ENCODE measurements around the gene MID1.

MID1 gene

DNA sequence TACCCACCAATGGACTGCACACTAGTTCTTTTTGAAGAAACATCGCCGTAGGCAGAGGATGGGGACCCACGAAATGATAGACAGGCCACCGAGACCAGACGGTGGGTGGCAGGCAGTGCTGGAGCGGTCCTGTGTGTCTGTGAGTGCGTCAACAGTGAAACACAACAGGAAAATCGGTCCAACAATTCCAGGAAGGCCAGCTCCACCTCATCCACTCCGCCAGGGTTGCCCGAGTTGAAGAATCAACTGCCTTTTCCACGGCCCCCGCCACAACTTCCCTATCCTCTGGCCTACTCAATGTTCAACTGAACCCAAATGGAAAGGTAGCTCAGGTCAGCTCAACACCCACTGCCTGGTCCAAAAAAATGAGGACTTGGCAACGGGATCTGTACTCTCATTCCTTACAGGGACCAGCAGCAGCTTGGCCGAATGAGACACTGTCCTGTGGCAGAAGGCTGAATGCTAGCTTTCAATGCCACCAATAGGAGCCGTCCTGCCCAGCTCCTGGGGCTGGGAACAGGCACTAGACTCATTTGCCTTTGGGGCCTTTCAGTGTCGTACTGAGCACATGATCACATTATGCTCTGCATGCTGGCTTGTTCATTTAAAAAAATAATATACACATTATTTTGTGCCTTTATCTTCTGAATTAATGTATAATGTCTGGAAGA lies 43.5 kb downstream of the MID1 start:
- DNase-seq (ENCODE audit: low read depth in 2 of 2), result no peak

- no peak for DNase-seq (ENCODE audit: low read depth in 2 of 2)
These were observed 44.2 kb downstream of the MID1 start for GRCh38 chrX:10576186-10576585.

DNA sequence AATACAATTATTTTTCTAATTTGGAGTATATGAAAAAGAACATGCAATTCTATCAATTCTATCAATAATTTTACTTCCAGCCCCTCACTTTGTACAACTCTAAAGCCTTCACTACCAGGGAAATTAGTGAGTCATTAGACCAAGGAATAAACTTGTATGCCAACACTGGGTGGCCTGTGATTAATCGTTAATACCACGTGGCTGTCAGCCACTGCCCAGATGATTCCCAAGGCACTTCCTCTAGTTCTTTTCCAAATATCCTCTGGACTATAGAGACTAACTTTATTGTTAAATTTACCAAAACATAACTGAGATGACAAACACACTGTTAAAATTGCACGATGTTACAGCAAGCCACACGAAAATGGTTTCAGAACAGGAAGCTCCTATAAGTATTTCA lies 45.7 kb downstream of the MID1 start:
- DNase-seq (ENCODE audit: low read depth in 2 of 2), result no peak

DNA sequence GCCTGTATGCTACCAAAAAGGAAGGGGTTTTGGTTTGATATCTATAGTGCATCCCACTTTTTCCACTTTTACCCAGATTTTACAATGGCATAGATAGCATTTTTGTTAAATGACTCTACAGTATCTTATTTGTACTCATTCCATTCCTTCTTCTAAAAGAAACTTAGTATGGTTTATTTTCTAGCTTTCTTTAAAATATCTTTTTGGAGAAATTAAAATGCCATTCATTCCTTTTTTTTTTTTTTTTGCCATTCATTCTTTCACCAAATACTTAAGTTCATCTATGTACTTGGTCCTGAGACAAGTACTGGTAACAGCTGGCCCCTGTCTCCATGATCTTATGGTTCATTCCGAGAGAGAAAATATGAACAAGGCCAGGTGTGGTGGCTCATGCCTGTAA lies 49.1 kb downstream of the MID1 start:
- no peak for DNase-seq (ENCODE audit: low read depth in 2 of 2)

- no peak for DNase-seq (ENCODE audit: low read depth in 2 of 2)
These were observed 49.8 kb downstream of the MID1 start for GRCh38 chrX:10570601-10571000.

- DNase-seq (ENCODE audit: low read depth in 2 of 2), result no peak
These were observed 50.4 kb downstream of the MID1 start for GRCh38 chrX:10569946-10570345.

DNA sequence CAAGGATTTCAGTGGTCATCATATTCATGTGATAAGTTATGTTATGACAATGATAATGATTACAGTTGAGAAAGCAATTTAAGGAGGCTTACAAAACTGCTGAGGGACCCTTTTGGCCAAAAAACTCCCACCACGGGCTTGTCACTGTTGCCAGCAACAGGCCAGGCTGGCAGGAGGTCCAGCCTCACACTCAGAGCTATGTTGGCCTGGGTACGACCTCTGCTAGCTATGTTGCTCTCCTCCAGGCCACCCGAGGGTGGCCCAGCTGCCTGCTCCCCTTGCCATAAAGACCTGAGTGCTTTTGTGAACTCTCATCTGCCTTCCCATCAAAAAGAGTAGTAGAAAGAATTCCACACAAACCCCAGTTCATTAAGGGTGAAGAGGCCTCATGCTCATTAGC lies 52.0 kb downstream of the MID1 start:
- no peak for DNase-seq (ENCODE audit: low read depth in 2 of 2)

DNA sequence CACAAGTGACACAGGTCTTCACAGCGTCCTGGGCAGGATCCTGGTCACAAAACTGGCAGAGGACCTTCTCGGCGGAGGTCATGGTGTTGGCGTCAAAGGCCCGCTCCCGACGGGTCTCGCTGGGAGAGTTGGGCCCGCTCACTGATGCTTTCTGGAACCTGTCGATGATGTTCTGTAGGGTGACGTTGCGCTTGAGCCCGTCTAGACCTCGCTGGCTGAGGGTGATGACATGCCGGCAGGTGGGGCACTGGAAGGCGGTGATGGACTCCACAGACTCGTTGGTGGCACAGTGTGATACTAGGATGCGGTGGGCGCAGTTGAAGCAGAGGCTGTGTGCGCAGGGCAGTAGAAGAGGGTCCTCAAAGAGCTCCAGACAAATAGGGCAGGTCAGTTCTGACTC lies 53.2 kb downstream of the MID1 start:
- no peak for DNase-seq (ENCODE audit: low read depth in 2 of 2)

DNA sequence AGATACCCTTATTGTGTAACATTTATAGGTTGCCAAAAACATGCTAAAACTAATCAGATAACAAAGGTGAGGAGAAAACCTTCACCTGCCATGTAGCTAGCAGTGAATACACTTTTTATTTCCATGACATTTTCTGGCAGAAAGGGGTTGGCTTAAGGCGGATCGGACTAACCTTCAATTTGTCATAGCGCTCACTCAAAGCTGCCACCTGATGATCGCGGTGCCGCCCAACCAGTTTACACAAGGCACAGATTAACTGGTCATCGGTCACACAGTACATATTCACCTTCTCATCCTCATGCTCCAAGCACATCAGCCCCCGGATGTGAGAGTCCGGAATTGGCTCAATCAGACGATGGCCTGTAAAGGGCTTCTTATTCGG lies 53.7 kb downstream of the MID1 start:
- no peak for DNase-seq (ENCODE audit: low read depth in 2 of 2)

DNA sequence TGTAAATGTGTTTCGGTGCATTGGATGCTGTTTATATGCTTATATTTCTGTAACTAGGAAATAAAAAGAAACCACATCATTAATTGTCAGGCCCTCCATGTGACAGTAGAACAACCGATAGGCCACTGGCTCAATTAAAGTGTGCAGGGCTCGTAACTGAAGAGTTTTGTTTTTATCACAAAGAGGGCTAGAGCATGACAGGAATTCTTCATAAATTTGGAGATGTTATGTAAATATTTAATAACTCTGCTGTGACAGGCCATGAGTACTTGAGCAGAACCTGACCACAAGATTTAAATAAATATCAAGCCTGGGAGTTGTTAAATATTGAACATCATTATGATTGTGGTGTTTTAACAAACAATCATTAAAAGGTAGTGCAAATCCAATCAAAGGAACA lies 55.9 kb downstream of the MID1 start:
- DNase-seq (ENCODE audit: low read depth in 2 of 2), result no peak

- DNase-seq (ENCODE audit: low read depth in 2 of 2), result no peak
These were observed 63.2 kb downstream of the MID1 start for GRCh38 chrX:10557166-10557565.

GRCh38 chrX:10556405-10556804 lies 64.0 kb downstream of the MID1 start:
- no peak for DNase-seq (ENCODE audit: low read depth in 2 of 2)

- DNase-seq (ENCODE audit: low read depth in 2 of 2), result no peak
These were observed 64.5 kb downstream of the MID1 start for GRCh38 chrX:10555846-10556245.

- DNase-seq (ENCODE audit: low read depth in 2 of 2), result no peak
These were observed 65.6 kb downstream of the MID1 start for GRCh38 chrX:10554612-10555270.

DNA sequence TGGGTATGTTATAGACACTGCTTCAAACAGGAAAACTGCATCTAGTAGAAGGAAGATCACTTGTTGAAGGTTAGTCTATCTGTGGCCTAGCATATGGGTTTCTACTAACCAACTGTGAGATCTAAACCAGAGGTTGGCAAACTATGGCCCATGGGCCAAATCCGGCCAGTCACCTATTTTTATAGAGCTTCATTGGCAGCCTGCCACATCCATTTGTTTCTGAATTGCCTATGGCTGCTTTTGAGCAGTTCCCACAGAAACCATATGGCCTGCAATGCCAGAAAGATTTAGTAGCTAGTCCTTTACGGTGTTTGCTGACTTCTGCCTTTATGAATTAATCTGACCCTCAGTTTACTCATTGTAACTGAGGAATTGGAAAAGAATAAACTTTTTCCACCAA lies 71.1 kb downstream of the MID1 start:
- DNase-seq (ENCODE audit: low read depth in 2 of 2), result no peak

DNA sequence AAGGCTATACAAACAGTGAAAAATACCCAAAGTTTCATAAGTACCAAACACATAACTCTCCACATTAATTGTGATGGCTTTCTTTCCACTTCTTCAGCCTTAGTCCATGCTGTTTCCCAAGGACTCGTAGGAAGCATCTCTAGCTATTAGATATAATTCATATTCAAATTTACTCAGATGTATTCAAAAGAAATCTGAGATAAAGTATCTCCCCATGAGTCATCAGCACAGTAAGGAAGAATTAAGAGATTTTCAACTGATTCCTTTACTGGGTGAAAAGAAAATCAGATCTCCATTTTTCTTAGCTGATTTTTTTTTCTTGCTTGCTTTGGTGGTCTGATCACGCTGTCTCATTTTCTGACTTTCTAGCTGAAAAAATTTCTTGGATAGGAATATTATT lies 71.7 kb downstream of the MID1 start:
- no peak for DNase-seq (ENCODE audit: low read depth in 2 of 2)

GRCh38 chrX:10545882-10546281 lies 74.5 kb downstream of the MID1 start:
- DNase-seq (ENCODE audit: low read depth in 2 of 2), result no peak

DNA sequence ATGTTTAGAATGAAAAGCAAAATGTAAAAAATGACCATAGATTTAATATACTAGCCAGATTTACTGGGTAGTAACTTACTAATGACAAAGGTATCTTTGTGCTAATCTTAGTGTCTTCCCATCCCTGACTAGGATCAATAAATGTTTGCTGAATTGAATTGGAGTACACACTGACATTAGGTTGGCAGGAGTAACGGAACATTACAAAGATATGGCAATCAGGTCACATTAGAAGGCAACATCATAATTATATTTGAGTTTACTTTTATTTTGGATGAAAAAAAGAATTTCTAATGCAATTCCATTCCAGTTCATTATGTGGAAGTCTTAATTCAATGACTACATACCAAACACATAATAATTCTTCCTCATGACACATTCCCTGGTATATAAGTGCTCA lies 77.8 kb downstream of the MID1 start:
- no peak for DNase-seq (ENCODE audit: low read depth in 2 of 2)

DNA sequence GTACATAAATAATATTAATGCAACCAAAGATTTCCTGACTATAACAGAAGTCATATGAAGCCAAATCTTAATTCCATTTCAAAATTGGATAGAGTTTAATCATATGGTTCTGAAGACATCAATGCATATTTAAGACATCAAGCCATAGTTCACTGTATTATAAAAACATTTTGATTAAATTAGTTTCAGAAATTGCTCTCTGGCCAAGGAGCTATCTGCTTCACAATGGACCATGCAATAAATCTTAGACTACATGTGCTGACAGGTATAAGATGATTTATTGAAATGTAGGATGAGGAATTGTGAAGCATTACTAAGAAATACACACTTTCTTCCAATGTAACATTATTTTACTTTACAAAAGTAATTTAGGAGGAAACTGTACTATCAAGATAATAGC lies 81.6 kb downstream of the MID1 start:
- DNase-seq (ENCODE audit: low read depth in 2 of 2), result no peak

GRCh38 chrX:10537308-10537707 lies 83.1 kb downstream of the MID1 start:
- DNase-seq (ENCODE audit: low read depth in 2 of 2), result no peak

GRCh38 chrX:10536744-10537143 lies 83.6 kb downstream of the MID1 start:
- no peak for DNase-seq (ENCODE audit: low read depth in 2 of 2)

DNA sequence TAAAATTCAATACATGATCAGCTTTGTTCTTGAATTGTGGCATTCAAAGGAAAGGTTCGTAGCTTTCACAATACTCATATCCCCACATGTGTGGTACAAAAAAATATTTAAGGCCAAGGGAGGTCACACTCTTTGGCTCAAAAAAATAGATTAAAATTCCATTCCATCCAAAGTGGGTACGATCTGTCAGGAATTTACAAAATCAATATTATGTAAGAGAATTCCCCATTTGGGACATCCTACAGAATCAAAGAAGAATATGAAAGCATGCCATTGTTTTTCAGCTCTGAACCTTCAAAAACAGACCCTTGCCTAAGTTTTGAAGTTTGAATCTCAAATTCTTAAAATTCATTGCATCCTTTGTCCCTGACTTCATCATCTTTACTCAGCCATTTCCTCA lies 85.8 kb downstream of the MID1 start:
- DNase-seq (ENCODE audit: low read depth in 2 of 2), result no peak

GRCh38 chrX:10533696-10534365 lies 86.6 kb downstream of the MID1 start:
- no peak for DNase-seq (ENCODE audit: low read depth in 2 of 2)

Measured in stimulated activated CD8-positive, alpha-beta memory T cell treated with anti-CD3 and anti-CD28 coated beads, Interleukin-7, amount 100 ng/mL, for 4 hours (primary cell).